Nephron (organoid): ENCODE measurements around the gene TIMM22.
"Not testable (repeated sequence)": the region's sequence is repeated elsewhere in the genome, so short reads cannot be mapped to it uniquely, and the experiment has no call there.

Source experiments
- H3K27ac Mint-ChIP-seq, 3 experiments: 2 replicates each; pipeline ENCODE4 v1.8.0; 2020; ENCODE audit warnings: mixed read lengths in 3 of 3, mild to moderate bottlenecking in 2 of 3, moderate library complexity in 1 of 3
- H3K27me3 Mint-ChIP-seq: 2 replicates; pipeline ENCODE4 v1.8.0; 2021; ENCODE audit warnings: low read depth, mild to moderate bottlenecking, moderate library complexity, mixed read lengths
- H3K36me3 Mint-ChIP-seq: 2 replicates; pipeline ENCODE4 v1.8.0; 2020; ENCODE audit warnings: low read depth, mixed read lengths
- H3K4me1 Mint-ChIP-seq: 2 replicates; pipeline ENCODE4 v1.8.0; 2020; ENCODE audit warnings: mixed read lengths
- H3K4me3 Mint-ChIP-seq, 3 experiments: 2 replicates each; pipeline ENCODE4 v1.8.0; 2020; ENCODE audit warnings: mild to moderate bottlenecking in 3 of 3, mixed read lengths in 3 of 3, moderate library complexity in 2 of 3
- H3K9me3 Mint-ChIP-seq: 2 replicates; pipeline ENCODE4 v1.8.0; 2020; ENCODE audit warnings: mixed read lengths
- TF ChIP-seq, protein P1 (sequence below), 3 experiments: fragments of 200-600 bp; sonication (generic); IDR thresholded peaks; one replicate each; pipeline ENCODE4 v1.5.0; 2021; ENCODE audit warnings: antibody characterized with exemption in 3 of 3; ENCODE audit not compliant: unreplicated experiment in 3 of 3

Gene TIMM22

DNA sequence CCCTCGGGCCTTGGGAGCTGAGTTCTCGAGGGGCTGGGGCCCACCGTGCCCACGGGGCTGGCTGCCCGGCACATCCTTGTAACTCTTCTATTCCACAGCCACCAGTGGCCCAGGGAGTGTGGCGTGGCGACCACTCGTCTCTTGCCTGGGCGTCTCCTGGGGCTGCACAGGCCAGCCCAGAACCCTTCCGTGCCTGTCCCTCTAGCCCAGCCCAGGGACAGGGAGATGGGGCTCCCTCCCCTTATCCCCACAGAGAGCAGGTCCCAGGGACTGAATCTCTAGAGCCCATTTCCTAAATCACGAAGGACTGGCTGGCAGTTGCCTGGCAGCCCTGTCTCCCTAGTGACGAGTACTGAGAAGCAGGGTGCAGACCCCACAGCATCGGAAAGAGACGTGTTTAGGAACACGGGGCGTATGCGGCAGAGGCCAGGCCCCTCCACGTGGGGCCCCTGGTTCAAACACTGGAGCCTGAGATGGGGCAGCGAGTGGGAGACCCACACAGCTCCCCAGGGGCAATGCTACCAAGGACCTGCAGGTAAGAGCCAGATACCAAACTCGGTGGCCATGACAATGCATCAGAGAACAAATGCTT is 51.0 kb downstream of the TIMM22 start:
- Mint-ChIP-seq H3K4me1 (peaks cover 40% of the 10 kb centered on the region), H3K27ac (peak overlapping the region; percentile 84 to 95 (median 92)), H3K4me3 (no peak overlapping the region), H3K9me3 (no peaks in the 10 kb centered on the region), H3K36me3 (peaks cover 14% of the 10 kb centered on the region), H3K27me3 (peaks cover 3% of the 10 kb centered on the region)
- TF ChIP-seq, protein P1, sequence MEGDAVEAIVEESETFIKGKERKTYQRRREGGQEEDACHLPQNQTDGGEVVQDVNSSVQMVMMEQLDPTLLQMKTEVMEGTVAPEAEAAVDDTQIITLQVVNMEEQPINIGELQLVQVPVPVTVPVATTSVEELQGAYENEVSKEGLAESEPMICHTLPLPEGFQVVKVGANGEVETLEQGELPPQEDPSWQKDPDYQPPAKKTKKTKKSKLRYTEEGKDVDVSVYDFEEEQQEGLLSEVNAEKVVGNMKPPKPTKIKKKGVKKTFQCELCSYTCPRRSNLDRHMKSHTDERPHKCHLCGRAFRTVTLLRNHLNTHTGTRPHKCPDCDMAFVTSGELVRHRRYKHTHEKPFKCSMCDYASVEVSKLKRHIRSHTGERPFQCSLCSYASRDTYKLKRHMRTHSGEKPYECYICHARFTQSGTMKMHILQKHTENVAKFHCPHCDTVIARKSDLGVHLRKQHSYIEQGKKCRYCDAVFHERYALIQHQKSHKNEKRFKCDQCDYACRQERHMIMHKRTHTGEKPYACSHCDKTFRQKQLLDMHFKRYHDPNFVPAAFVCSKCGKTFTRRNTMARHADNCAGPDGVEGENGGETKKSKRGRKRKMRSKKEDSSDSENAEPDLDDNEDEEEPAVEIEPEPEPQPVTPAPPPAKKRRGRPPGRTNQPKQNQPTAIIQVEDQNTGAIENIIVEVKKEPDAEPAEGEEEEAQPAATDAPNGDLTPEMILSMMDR (IDR thresholded peaks at IDR 0.05; ENCODE audit: unreplicated experiment in 3 of 3) = no peak

DNA sequence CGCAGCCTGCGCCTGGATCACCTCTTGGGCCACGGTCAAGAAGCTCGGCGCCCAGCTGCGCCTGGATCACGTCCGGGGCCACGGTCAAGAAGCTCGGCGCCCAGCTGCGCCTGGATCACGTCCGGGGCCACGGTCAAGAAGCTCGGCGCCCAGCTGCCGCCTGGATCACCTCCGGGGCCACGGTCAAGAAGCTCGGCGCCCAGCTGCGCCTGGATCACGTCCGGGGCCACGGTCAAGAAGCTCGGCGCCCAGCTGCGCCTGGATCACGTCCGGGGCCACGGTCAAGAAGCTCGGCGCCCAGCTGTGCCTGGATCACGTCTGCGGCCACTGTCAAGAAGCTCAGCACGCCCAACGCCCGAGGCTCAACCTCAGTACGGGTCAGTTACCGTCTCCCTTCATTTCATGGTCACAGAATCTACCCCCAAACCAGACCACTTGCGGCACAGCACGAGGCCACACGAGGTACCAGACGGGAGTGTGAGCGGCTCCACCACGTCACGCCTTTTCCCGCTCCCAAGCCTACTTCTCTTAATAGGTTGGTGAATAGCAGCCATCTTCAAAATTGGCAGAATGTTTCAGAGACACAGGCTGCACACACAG is 51.7 kb downstream of the TIMM22 start:
- peaks cover 18% of the 10 kb centered on the region for H3K36me3 Mint-ChIP-seq
- not testable (repeated sequence) for H3K4me3 Mint-ChIP-seq, H3K27me3 Mint-ChIP-seq, H3K9me3 Mint-ChIP-seq
- H3K4me1 Mint-ChIP-seq = peaks cover 37% of the 10 kb centered on the region
- peak overlapping the region; percentile 56 to 81 (median 72) for H3K27ac Mint-ChIP-seq

DNA sequence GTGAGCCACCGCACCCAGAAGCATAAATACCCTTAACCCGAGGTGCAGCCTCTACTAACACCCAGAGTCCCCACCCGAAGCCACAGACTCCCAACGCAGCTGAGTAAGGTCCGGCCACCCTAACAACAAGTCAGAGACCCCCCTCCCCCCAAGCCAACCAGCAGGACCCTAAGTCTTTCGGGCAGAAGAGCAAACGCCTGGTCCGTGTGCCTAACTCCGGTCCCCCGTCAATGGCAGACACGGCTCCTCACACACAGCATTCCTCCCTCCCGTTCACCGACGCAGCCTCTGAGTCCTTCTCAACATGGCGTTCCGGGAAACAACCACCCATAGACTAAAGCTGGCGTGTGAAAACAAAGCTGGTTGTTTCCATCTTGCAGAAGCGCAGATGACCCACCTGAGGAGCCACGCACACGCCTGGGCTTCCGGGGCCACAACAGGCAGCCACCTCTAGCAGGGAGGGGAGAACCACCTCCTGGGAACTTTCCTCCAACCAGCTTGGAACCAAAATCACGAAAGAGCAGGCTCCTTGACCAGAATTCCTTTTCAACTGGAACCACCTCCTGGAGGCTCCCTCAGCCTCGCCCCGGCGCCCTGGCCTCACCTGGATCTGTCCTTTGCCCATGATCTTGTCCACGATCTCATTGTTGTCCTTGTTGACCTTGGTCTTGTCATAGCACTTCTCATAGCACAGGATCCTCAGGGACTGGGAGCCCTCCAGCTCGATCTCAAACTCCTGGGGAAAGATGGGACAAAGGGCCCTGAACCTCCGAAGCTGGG is 52.7 kb downstream of the TIMM22 start:
- Mint-ChIP-seq H3K9me3 (no peaks in the 10 kb centered on the region), H3K27ac (no peak overlapping the region), H3K27me3 (peaks cover 3% of the 10 kb centered on the region), H3K4me1 (peaks cover 29% of the 10 kb centered on the region), H3K36me3 (peaks cover 21% of the 10 kb centered on the region), H3K4me3 (no peak overlapping the region)
- TF ChIP-seq, protein P1 (IDR thresholded peaks at IDR 0.05; ENCODE audit: unreplicated experiment in 3 of 3) = no peak

DNA sequence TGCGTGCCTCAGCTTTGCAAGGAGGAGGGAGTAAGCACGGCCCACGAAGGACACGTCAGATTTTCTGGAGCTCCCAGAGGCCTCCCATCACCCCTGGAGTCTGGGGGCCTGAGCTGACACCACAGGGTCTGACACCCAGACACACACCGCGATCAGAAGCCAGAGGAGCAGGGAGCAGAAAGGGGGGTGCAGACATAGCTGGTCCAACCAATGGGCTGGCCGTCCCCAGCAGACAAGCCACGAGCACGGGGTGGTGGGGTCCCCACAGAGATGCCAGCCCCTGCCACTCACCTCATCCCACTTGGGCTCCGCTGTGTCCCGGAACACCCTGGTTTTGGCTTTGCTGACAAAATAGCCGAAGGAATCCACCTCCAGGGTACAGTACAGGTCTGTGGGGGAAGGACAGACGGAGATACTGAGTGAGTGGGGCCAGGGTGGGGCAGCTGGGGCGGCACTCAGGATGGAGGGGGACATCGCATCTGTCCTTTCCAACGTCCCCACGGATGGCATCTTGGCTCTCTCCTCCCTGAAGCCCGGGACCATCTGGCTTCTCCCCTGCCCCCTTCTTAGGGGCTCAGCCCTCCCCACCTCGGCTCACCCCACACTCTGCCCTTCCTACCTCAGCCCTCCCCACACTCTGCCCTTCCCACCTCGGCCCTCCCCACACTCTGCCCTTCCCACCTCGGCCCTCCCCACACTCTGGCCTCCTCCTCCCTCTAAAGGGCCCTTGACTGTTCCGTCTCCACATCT is 53.5 kb downstream of the TIMM22 start:
- H3K4me1 Mint-ChIP-seq = peaks cover 21% of the 10 kb centered on the region
- TF ChIP-seq, protein P1 (IDR thresholded peaks at IDR 0.05; ENCODE audit: unreplicated experiment in 3 of 3) = no peak
- H3K27ac Mint-ChIP-seq = no peak overlapping the region
- peaks cover 3% of the 10 kb centered on the region for H3K27me3 Mint-ChIP-seq
- no peak overlapping the region for H3K4me3 Mint-ChIP-seq
- H3K9me3 Mint-ChIP-seq = no peaks in the 10 kb centered on the region
- H3K36me3 Mint-ChIP-seq = peaks cover 17% of the 10 kb centered on the region

DNA sequence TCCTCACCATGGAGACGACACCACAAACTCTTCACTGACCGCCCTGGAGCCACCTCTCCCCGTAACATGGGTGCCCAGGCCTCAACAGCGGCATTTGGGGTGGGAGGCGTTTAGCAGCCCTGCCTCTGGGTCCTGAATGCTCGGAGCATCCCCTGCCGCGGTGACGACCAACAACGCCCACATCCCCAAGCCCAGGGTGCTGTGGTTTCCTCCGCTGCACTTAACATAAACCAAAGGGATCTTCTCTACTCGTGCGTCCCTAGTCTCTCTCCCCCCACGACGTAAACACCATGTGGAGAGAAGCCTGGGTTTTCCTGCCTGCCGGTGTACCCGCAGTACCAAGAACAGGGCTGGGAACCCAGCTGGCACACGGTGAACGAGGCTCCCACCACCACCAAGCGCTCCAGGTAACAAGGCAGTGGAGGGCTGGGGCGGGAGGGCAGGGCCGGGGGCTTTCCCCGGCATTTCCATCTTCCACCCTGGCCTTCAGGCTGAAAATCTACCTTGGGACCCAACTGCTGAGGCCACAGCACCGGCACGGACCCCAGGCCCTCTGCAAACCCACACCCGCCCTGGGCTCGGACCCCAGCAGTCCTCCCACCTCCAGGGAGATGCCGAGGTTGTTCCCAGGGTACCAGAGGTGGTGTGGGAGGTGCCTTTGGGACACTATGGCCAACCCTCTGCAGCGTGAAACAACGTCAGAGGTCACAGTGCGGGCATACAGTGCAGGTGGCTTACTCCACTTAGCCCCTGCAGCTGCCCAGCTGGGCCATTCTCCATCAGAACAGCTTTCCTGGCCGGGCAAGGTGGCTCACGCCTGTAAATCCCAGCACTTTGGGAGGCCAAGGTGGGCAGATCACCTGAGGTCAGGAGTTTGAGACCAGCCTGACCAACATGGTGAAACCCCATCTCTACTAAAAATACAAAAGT is 54.3 kb downstream of the TIMM22 start:
- TF ChIP-seq, protein P1 (IDR thresholded peaks at IDR 0.05; ENCODE audit: unreplicated experiment in 3 of 3) = no peak
- Mint-ChIP-seq H3K27me3 (peaks cover 3% of the 10 kb centered on the region), H3K9me3 (no peaks in the 10 kb centered on the region), H3K4me3 (no peak overlapping the region), H3K36me3 (peaks cover 20% of the 10 kb centered on the region), H3K4me1 (peaks cover 19% of the 10 kb centered on the region), H3K27ac (no peak overlapping the region)
